ENCODE data around the gene MVK. TPM values are rescaled to one million over a fixed set of nuclear protein-coding genes. Genes with fewer than 3 reads are reported as not detected.

MVK gene
- polyA plus RNA-seq, 3 donors = 1.1 to 3.8 (median 1.6) TPM

DNA sequence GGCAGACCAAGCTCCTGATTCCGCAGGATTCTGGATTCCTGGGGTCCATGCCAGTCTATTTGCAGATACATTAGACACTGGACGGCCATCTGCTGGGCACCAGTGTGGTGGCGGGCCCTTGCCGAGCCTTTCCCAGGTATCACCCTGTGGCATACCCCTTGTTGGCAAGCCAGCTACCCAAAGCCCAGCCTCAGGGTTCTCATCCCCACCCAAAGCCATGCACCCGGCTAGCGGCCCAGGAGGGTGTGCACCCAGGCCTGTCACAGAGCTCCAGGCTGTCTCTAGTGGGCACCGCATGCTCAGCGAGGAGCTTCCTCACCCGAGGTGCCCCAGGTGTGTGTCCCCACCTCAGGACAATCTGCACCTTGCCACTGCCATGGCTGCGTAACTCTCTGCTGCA is 14.0 kb upstream of the MVK start:
- intact Hi-C loops (cut with micrococcal nuclease) = no loop called here
- no peak overlapping the region for H3K4me2 ChIP-seq (replicated peaks; ENCODE audit: extremely low read depth, low read length, poor library complexity, severe bottlenecking)
- H3K4me3 ChIP-seq (replicated peaks in 1 of 3; ENCODE audit: low read depth in 2 of 3, low read length in 3 of 3) = no peak overlapping the region
- Mint-ChIP-seq H3K4me1 (no peaks in the 10 kb centered on the region), H3K4me3 (no peak overlapping the region), H3K27ac (peak overlapping the region in 1 of 7 donors; percentile 58), H3K9me3 (peaks cover 10 to 14% (median 13%) of the 10 kb centered on the region in 7 donors), H3K36me3 (peaks cover 12 to 20% of the 10 kb centered on the region in 2 donors), H3K27me3 (ENCODE audit: low read depth in 3 of 3) (peaks cover 0 to 9% (median 0%) of the 10 kb centered on the region in 3 donors)
- peaks cover 0 to 15% of the 10 kb centered on the region in 2 donors for H3K9me3 ChIP-seq (replicated peaks in 1 of 2; ENCODE audit: control insufficient read depth in 1 of 2, insufficient read depth in 1 of 2, low read length in 2 of 2)
- H3K27ac ChIP-seq (ENCODE audit: low read depth in 1 of 2, low read length in 2 of 2) = no peak overlapping the region
- TF ChIP-seq, protein P1, sequence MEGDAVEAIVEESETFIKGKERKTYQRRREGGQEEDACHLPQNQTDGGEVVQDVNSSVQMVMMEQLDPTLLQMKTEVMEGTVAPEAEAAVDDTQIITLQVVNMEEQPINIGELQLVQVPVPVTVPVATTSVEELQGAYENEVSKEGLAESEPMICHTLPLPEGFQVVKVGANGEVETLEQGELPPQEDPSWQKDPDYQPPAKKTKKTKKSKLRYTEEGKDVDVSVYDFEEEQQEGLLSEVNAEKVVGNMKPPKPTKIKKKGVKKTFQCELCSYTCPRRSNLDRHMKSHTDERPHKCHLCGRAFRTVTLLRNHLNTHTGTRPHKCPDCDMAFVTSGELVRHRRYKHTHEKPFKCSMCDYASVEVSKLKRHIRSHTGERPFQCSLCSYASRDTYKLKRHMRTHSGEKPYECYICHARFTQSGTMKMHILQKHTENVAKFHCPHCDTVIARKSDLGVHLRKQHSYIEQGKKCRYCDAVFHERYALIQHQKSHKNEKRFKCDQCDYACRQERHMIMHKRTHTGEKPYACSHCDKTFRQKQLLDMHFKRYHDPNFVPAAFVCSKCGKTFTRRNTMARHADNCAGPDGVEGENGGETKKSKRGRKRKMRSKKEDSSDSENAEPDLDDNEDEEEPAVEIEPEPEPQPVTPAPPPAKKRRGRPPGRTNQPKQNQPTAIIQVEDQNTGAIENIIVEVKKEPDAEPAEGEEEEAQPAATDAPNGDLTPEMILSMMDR (IDR thresholded peaks at IDR 0.05) = no peak
- H3K79me2 ChIP-seq (ENCODE audit: insufficient read depth, low read length) = no peaks in the 10 kb centered on the region
- 97% methylated on average over 8 of the region's 10 CpGs for WGBS (ENCODE audit: insufficient coverage)
- no peak for DNase-seq
- peaks cover 0 to 10% of the 10 kb centered on the region in 2 donors for H3K36me3 ChIP-seq (replicated peaks in 1 of 2; ENCODE audit: control insufficient read depth in 1 of 2, insufficient read depth in 2 of 2, low read length in 2 of 2)
- no peaks in the 10 kb centered on the region for H3K27me3 ChIP-seq (ENCODE audit: control insufficient read depth in 2 of 2, insufficient read depth in 2 of 2, low read length in 2 of 2)
- H3K4me1 ChIP-seq (ENCODE audit: control insufficient read depth in 1 of 2, insufficient read depth in 2 of 2, low read length in 2 of 2) = no peaks in the 10 kb centered on the region
- no peak overlapping the region for H2AFZ ChIP-seq (ENCODE audit: insufficient read depth, low read depth, low read length, poor library complexity, severe bottlenecking)
- H4K20me1 ChIP-seq (ENCODE audit: insufficient read depth, low read length) = no peaks in the 10 kb centered on the region
- H3K9ac ChIP-seq (ENCODE audit: insufficient read depth, low read length, poor library complexity, severe bottlenecking) = no peak overlapping the region

DNA sequence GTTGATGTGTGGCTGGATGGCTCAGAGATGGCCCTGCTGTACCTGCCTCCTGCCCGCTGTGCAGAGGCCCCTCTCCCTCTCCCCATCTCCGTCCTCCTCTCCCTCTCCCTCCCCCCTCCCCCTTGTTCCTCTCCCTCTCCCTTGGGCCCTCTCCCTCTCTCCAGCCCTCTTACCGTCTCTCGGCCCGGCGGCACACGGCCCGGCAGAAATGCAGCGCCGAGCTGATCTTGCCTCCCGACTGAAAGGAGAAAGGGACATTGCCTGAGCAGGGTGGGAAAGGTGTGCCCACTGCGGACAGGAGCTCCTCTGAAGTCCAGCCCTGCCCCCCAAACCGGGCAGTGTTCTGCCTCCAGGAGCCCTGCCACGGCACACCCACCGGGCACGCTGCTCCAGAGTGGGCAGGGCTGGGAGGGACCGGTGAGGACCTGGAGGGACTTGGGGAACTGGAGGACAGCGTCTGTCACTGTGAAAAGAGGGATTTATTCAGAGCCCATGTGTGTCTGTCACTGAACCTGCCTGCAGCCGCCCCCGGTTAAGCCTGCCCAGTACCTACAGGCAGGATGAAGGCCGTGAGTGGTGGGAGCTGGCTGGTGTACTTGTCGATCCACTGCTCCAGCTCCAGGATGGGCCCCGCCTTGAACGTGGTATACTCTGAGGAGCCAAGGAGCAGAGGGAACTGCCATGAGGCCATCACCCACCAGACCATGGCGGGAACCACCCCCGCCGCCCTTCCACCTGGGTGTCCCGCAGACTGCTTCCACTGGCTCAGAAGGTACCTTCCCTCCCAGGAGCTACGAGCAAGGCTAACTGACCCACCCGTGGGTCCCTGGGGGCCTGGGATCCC is 12.5 kb upstream of the MVK start:
- DNase-seq = no peak
- H3K4me1 ChIP-seq (ENCODE audit: control insufficient read depth in 1 of 2, insufficient read depth in 2 of 2, low read length in 2 of 2) = no peaks in the 10 kb centered on the region
- Mint-ChIP-seq H3K36me3 (peaks cover 15 to 28% of the 10 kb centered on the region in 2 donors), H3K27ac (no peak overlapping the region), H3K4me1 (no peaks in the 10 kb centered on the region), H3K27me3 (ENCODE audit: low read depth in 3 of 3) (no peaks in the 10 kb centered on the region), H3K4me3 (no peak overlapping the region), H3K9me3 (peaks cover 10 to 14% (median 13%) of the 10 kb centered on the region in 7 donors)
- no peaks in the 10 kb centered on the region for H3K27me3 ChIP-seq (ENCODE audit: control insufficient read depth in 2 of 2, insufficient read depth in 2 of 2, low read length in 2 of 2)
- H2AFZ ChIP-seq (ENCODE audit: insufficient read depth, low read depth, low read length, poor library complexity, severe bottlenecking) = no peak overlapping the region
- peaks cover 0 to 15% of the 10 kb centered on the region in 2 donors for H3K9me3 ChIP-seq (replicated peaks in 1 of 2; ENCODE audit: control insufficient read depth in 1 of 2, insufficient read depth in 1 of 2, low read length in 2 of 2)
- H3K4me2 ChIP-seq (replicated peaks; ENCODE audit: extremely low read depth, low read length, poor library complexity, severe bottlenecking) = no peak overlapping the region
- no peaks in the 10 kb centered on the region for H4K20me1 ChIP-seq (ENCODE audit: insufficient read depth, low read length)
- H3K27ac ChIP-seq (ENCODE audit: low read depth in 1 of 2, low read length in 2 of 2) = no peak overlapping the region
- H3K36me3 ChIP-seq (replicated peaks in 1 of 2; ENCODE audit: control insufficient read depth in 1 of 2, insufficient read depth in 2 of 2, low read length in 2 of 2) = peaks cover 0 to 13% of the 10 kb centered on the region in 2 donors
- no peak overlapping the region for H3K9ac ChIP-seq (ENCODE audit: insufficient read depth, low read length, poor library complexity, severe bottlenecking)
- intact Hi-C loops (cut with micrococcal nuclease) = no loop called here
- no peak overlapping the region for H3K4me3 ChIP-seq (replicated peaks in 1 of 3; ENCODE audit: low read depth in 2 of 3, low read length in 3 of 3)
- TF ChIP-seq, protein P1 (IDR thresholded peaks at IDR 0.05) = no peak
- no peaks in the 10 kb centered on the region for H3K79me2 ChIP-seq (ENCODE audit: insufficient read depth, low read length)
- 92% methylated on average over 21 of the region's 30 CpGs for WGBS (ENCODE audit: insufficient coverage)

All from CD14-positive monocyte (primary cell).